H9 (cell line): Measurements from ENCODE around the gene PLXNA4. TPM values are rescaled to one million over a fixed set of nuclear protein-coding genes. Genes with fewer than 3 reads are reported as not detected.

Source experiments
- DNase-seq: peaks from one replicate; pipeline ENCODE4 v3.0.0-alpha.2; 2017
- H2AFZ ChIP-seq: one replicate; pipeline ENCODE4 v1.6.1; 2013; ENCODE audit warnings: mild to moderate bottlenecking, low read length, control low read depth, moderate library complexity
- H2AK5ac ChIP-seq: 2 replicates; pipeline ENCODE4 v1.6.1; 2013; ENCODE audit warnings: low read length, control low read depth, mixed read lengths; ENCODE audit not compliant: insufficient read length
- H2BK120ac ChIP-seq: one replicate; pipeline ENCODE4 v1.6.1; 2013; ENCODE audit warnings: low read depth, mild to moderate bottlenecking, low read length, control low read depth, inconsistent platforms; ENCODE audit not compliant: poor library complexity, severe bottlenecking
- H2BK12ac ChIP-seq: 2 replicates; pipeline ENCODE4 v1.6.1; 2013; ENCODE audit warnings: low read length, control low read depth, mixed read lengths, low read depth; ENCODE audit not compliant: insufficient read length
- H2BK15ac ChIP-seq: 2 replicates; pipeline ENCODE4 v1.6.1; 2013; ENCODE audit warnings: low read depth, low read length, control low read depth
- H2BK20ac ChIP-seq: one replicate; pipeline ENCODE4 v1.6.1; 2013; ENCODE audit warnings: low read depth, mild to moderate bottlenecking, low read length, control low read depth, inconsistent platforms; ENCODE audit not compliant: poor library complexity, severe bottlenecking
- H2BK5ac ChIP-seq: 2 replicates; pipeline ENCODE4 v1.6.1; 2013; ENCODE audit warnings: low read length, control low read depth, mixed read lengths; ENCODE audit not compliant: insufficient read length
- H3K14ac ChIP-seq: 2 replicates; pipeline ENCODE4 v1.6.1; 2013; ENCODE audit warnings: low read length, control low read depth; ENCODE audit not compliant: insufficient read depth
- H3K18ac ChIP-seq: 2 replicates; pipeline ENCODE4 v1.6.1; 2013; ENCODE audit warnings: low read depth, mild to moderate bottlenecking, mixed read lengths, low read length, control low read depth; ENCODE audit not compliant: insufficient read length
- H3K23ac ChIP-seq: 2 replicates; pipeline ENCODE4 v1.6.1; 2013; ENCODE audit warnings: low read length, control low read depth, mixed read lengths, low read depth; ENCODE audit not compliant: insufficient read length
- H3K23me2 ChIP-seq: 2 replicates; pipeline ENCODE4 v1.6.1; 2013; ENCODE audit warnings: low read depth, mild to moderate bottlenecking, mixed read lengths, low read length, control low read depth; ENCODE audit not compliant: insufficient read length, poor library complexity, severe bottlenecking
- H3K27ac ChIP-seq: 2 replicates; pipeline ENCODE4 v1.5.1; 2013; ENCODE audit warnings: low read length, control low read depth, mixed read lengths, low read depth; ENCODE audit not compliant: insufficient read length
- H3K27me3 ChIP-seq: 2 replicates; pipeline ENCODE4 v1.6.1; 2013; ENCODE audit warnings: low read length, control low read depth, inconsistent platforms; ENCODE audit not compliant: insufficient read depth
- H3K4ac ChIP-seq: 2 replicates; pipeline ENCODE4 v1.6.1; 2013; ENCODE audit warnings: low read depth, mild to moderate bottlenecking, control low read depth, inconsistent platforms, low read length, moderate library complexity
- H3K4me1 ChIP-seq: 2 replicates; pipeline ENCODE4 v1.6.1; 2013; ENCODE audit warnings: low read length, control low read depth, inconsistent platforms; ENCODE audit not compliant: insufficient read depth
- H3K4me2 ChIP-seq: 2 replicates; pipeline ENCODE4 v1.6.1; 2013; ENCODE audit warnings: low read length, control low read depth, mixed read lengths; ENCODE audit not compliant: insufficient read length, insufficient read depth
- H3K56ac ChIP-seq: 2 replicates; pipeline ENCODE4 v1.6.1; 2013; ENCODE audit warnings: low read depth, mild to moderate bottlenecking, mixed read lengths, low read length, control low read depth; ENCODE audit not compliant: insufficient read length
- H3K79me1 ChIP-seq: 2 replicates; pipeline ENCODE4 v1.6.1; 2013; ENCODE audit warnings: low read depth, mild to moderate bottlenecking, moderate library complexity, low read length, control low read depth, inconsistent platforms; ENCODE audit not compliant: insufficient read depth, poor library complexity, severe bottlenecking
- H3K79me2 ChIP-seq: 2 replicates; pipeline ENCODE4 v1.6.1; 2013; ENCODE audit warnings: low read length, control low read depth, inconsistent platforms; ENCODE audit not compliant: insufficient read depth
- H3K9ac ChIP-seq: 2 replicates; pipeline ENCODE4 v1.6.1; 2013; ENCODE audit warnings: low read length, control low read depth, mixed read lengths; ENCODE audit not compliant: insufficient read length; ENCODE audit errors: extremely low read depth
- H3K9me3 ChIP-seq: one replicate; pipeline ENCODE4 v1.6.1; 2013; ENCODE audit warnings: low read depth, low read length, inconsistent platforms; ENCODE audit not compliant: control insufficient read depth
- H3T11ph ChIP-seq: one replicate; pipeline ENCODE4 v1.6.1; 2013; ENCODE audit warnings: mild to moderate bottlenecking, low read length, control low read depth, inconsistent platforms
- H4K20me1 ChIP-seq: one replicate; pipeline ENCODE4 v1.6.1; 2013; ENCODE audit not compliant: control insufficient read depth, insufficient read length, insufficient read depth
- H4K5ac ChIP-seq: 2 replicates; pipeline ENCODE4 v1.6.1; 2013; ENCODE audit warnings: low read depth, mild to moderate bottlenecking, mixed read lengths, low read length, control low read depth; ENCODE audit not compliant: insufficient read length
- H4K8ac ChIP-seq: replicated peaks from 2 replicates; pipeline ENCODE4 v1.6.1; 2013; ENCODE audit warnings: low read length, control low read depth, mixed read lengths, low read depth; ENCODE audit not compliant: insufficient read length
- H4K91ac ChIP-seq: 2 replicates; pipeline ENCODE4 v1.6.1; 2013; ENCODE audit warnings: low read depth, mild to moderate bottlenecking, moderate library complexity, mixed read lengths, low read length, control low read depth; ENCODE audit not compliant: insufficient read length
- H3K27ac Mint-ChIP-seq, 3 experiments: 2 replicates in 2 of 3; 3 replicates in 1 of 3; pipeline ENCODE4 v1.8.0; 2020 to 2021; ENCODE audit warnings: mixed read lengths in 3 of 3, mild to moderate bottlenecking in 1 of 3, moderate library complexity in 1 of 3
- H3K27me3 Mint-ChIP-seq: 2 replicates; pipeline ENCODE4 v1.8.0; 2021; ENCODE audit warnings: low read depth, mild to moderate bottlenecking, moderate library complexity, mixed read lengths
- H3K36me3 Mint-ChIP-seq, 3 experiments: 2 replicates in 2 of 3; 3 replicates in 1 of 3; pipeline ENCODE4 v1.8.0; 2020 to 2021; ENCODE audit warnings: low read depth in 3 of 3, mixed read lengths in 3 of 3; ENCODE audit not compliant: insufficient read depth in 1 of 3
- H3K4me1 Mint-ChIP-seq, 2 experiments: 2 replicates each; pipeline ENCODE4 v1.8.0; 2020; ENCODE audit warnings: mixed read lengths in 2 of 2
- H3K4me3 Mint-ChIP-seq, 2 experiments: 2 replicates in 1 of 2; 3 replicates in 1 of 2; pipeline ENCODE4 v1.8.0; 2020 to 2021; ENCODE audit warnings: mild to moderate bottlenecking in 2 of 2, mixed read lengths in 2 of 2, moderate library complexity in 1 of 2
- H3K9me3 Mint-ChIP-seq, 2 experiments: 2 replicates in 1 of 2; 3 replicates in 1 of 2; pipeline ENCODE4 v1.8.0; 2020; ENCODE audit warnings: mild to moderate bottlenecking in 2 of 2, mixed read lengths in 2 of 2, moderate library complexity in 1 of 2
- WGBS: extraction: QIAGEN DNeasy Blood & Tissue Kit; methylation state at CpG from one replicate; pipeline ENCODE4 v1.1.7; 2013; ENCODE audit warnings: missing lambda C conversion rate, low lambda C conversion rate, mixed read lengths; ENCODE audit not compliant: insufficient read length; ENCODE audit errors: extremely low coverage; 5-methylcytosine and 5-hydroxymethylcytosine counted together
- total RNA-seq: library from RNA; stranded (reverse); gene quantifications from 2 replicates; pipeline ENCODE4 v1.2.1, GENCODE V29; 2021
- TF ChIP-seq, protein P1 (sequence below): fragments of 200-600 bp; sonication (generic); conservative IDR thresholded peaks from 3 replicates; pipeline ENCODE4 v1.8.0; 2021; ENCODE audit warnings: antibody characterized with exemption, mild to moderate bottlenecking

PLXNA4 gene
- total RNA-seq, 1 experiment from 2014 or later: 0.35 TPM

DNA sequence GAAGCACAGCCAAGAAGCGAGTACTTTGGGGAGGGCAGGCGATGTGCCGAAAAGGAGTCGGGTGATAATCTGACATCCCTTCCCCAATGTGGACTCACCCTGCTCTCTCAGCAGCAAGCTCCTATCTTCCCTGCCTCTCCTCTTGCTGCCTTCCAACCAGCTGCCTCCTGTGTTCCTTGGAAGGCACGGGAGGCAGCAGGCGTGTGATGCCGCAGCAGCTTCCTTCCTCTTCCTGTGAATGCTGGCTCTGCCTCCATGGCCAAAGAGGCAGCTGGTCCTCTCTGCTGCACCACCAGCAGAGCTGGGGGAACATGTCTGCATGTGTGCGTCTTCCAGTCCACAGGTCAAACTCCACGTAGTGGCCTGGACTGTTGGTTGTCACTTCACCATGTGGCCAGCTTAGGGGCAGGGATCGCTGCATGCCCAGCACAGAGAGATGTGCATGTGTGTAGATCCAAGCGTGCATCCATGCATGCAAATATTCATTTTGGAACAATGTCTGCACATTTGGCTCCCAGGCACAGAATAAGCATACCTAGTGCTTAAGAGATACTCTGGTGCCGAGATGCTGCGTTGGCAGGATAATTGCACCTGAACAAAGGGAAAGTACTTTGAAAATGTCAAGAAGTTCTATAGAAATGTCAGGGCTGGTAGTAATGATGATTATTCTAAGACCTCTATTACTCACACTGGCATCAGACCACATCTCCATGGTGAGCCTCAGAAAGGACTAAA, 499.8 kb downstream of the PLXNA4 start:
- no peak overlapping the region for H3K56ac ChIP-seq
- no CpG with 5 or more reads among the region's 13 CpGs for WGBS

More for the DNA sequence above, 499.8 kb downstream of the PLXNA4 start:
- no peak overlapping the region; the same call in 1 of the 2 replicates for H3K14ac ChIP-seq
- no peak for DNase-seq
- Mint-ChIP-seq H3K36me3 (no peaks in the 10 kb centered on the region), H3K4me3 (no peak overlapping the region), H3K27ac (no peak overlapping the region), H3K4me1 (peaks cover 11 to 14% of the 10 kb centered on the region in 2 experiments), H3K27me3 (peaks cover 17% of the 10 kb centered on the region), H3K9me3 (peaks cover 4 to 6% of the 10 kb centered on the region in 2 experiments; a peak in 2 of 5 replicates)
- no peak overlapping the region for H2BK15ac ChIP-seq
- no peaks in the 10 kb centered on the region for H3K4me1 ChIP-seq
- no peak overlapping the region for H3K27ac ChIP-seq
- H3K4me2 ChIP-seq: no peak overlapping the region
- TF ChIP-seq, protein P1, sequence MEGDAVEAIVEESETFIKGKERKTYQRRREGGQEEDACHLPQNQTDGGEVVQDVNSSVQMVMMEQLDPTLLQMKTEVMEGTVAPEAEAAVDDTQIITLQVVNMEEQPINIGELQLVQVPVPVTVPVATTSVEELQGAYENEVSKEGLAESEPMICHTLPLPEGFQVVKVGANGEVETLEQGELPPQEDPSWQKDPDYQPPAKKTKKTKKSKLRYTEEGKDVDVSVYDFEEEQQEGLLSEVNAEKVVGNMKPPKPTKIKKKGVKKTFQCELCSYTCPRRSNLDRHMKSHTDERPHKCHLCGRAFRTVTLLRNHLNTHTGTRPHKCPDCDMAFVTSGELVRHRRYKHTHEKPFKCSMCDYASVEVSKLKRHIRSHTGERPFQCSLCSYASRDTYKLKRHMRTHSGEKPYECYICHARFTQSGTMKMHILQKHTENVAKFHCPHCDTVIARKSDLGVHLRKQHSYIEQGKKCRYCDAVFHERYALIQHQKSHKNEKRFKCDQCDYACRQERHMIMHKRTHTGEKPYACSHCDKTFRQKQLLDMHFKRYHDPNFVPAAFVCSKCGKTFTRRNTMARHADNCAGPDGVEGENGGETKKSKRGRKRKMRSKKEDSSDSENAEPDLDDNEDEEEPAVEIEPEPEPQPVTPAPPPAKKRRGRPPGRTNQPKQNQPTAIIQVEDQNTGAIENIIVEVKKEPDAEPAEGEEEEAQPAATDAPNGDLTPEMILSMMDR: no peak
- H2BK12ac ChIP-seq: no peak overlapping the region
- H2BK120ac ChIP-seq: no peak overlapping the region
- no peak overlapping the region for H3K9ac ChIP-seq
- H4K8ac ChIP-seq: no peak overlapping the region
- no peak overlapping the region for H3K23ac ChIP-seq
- no peak overlapping the region for H4K91ac ChIP-seq
- no peak overlapping the region for H2BK5ac ChIP-seq
- no peak overlapping the region for H2AK5ac ChIP-seq
- no peaks in the 10 kb centered on the region for H3K79me1 ChIP-seq
- no peak overlapping the region for H3T11ph ChIP-seq
- H4K20me1 ChIP-seq: no peaks in the 10 kb centered on the region
- H2AFZ ChIP-seq: no peak overlapping the region
- H3K18ac ChIP-seq: no peak overlapping the region
- H3K9me3 ChIP-seq: no peaks in the 10 kb centered on the region
- H2BK20ac ChIP-seq: no peak overlapping the region
- H3K79me2 ChIP-seq: no peaks in the 10 kb centered on the region
- H3K23me2 ChIP-seq: no peaks in the 10 kb centered on the region
- H3K4ac ChIP-seq: no peak overlapping the region
- H3K27me3 ChIP-seq: no peaks in the 10 kb centered on the region
- no peak overlapping the region for H4K5ac ChIP-seq
